ENCODE measurements around the gene CYLD.

The CYLD gene

DNA sequence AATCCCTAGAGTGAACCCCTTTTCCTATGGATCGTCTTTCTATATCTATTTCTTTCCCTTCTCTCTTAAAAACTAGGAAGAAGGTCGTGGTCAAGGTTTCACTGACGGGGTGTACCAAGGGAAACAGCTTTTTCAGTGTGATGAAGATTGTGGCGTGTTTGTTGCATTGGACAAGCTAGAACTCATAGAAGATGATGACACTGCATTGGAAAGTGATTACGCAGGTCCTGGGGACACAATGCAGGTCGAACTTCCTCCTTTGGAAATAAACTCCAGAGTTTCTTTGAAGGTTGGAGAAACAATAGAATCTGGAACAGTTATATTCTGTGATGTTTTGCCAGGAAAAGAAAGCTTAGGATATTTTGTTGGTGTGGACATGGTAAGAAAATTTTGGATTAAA lies 9.6 kb downstream of the CYLD start:
- no peak overlapping the region for H3K27ac ChIP-seq (replicated peaks)
- TF ChIP-seq, protein P1, sequence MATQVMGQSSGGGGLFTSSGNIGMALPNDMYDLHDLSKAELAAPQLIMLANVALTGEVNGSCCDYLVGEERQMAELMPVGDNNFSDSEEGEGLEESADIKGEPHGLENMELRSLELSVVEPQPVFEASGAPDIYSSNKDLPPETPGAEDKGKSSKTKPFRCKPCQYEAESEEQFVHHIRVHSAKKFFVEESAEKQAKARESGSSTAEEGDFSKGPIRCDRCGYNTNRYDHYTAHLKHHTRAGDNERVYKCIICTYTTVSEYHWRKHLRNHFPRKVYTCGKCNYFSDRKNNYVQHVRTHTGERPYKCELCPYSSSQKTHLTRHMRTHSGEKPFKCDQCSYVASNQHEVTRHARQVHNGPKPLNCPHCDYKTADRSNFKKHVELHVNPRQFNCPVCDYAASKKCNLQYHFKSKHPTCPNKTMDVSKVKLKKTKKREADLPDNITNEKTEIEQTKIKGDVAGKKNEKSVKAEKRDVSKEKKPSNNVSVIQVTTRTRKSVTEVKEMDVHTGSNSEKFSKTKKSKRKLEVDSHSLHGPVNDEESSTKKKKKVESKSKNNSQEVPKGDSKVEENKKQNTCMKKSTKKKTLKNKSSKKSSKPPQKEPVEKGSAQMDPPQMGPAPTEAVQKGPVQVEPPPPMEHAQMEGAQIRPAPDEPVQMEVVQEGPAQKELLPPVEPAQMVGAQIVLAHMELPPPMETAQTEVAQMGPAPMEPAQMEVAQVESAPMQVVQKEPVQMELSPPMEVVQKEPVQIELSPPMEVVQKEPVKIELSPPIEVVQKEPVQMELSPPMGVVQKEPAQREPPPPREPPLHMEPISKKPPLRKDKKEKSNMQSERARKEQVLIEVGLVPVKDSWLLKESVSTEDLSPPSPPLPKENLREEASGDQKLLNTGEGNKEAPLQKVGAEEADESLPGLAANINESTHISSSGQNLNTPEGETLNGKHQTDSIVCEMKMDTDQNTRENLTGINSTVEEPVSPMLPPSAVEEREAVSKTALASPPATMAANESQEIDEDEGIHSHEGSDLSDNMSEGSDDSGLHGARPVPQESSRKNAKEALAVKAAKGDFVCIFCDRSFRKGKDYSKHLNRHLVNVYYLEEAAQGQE (IDR thresholded peaks at IDR 0.05; ENCODE audit: insufficient replicate concordance, low read depth): no peak
- TF ChIP-seq POLR2AphosphoS5 (IDR thresholded peaks at IDR 0.05; ENCODE audit: low read depth) (no peak), SPI1 (IDR thresholded peaks at IDR 0.05; ENCODE audit: borderline replicate concordance, low read depth) (no peak), GABPA (IDR thresholded peaks at IDR 0.05; ENCODE audit: low read depth) (no peak)
- TF ChIP-seq, protein P2, sequence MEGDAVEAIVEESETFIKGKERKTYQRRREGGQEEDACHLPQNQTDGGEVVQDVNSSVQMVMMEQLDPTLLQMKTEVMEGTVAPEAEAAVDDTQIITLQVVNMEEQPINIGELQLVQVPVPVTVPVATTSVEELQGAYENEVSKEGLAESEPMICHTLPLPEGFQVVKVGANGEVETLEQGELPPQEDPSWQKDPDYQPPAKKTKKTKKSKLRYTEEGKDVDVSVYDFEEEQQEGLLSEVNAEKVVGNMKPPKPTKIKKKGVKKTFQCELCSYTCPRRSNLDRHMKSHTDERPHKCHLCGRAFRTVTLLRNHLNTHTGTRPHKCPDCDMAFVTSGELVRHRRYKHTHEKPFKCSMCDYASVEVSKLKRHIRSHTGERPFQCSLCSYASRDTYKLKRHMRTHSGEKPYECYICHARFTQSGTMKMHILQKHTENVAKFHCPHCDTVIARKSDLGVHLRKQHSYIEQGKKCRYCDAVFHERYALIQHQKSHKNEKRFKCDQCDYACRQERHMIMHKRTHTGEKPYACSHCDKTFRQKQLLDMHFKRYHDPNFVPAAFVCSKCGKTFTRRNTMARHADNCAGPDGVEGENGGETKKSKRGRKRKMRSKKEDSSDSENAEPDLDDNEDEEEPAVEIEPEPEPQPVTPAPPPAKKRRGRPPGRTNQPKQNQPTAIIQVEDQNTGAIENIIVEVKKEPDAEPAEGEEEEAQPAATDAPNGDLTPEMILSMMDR (IDR thresholded peaks at IDR 0.05; ENCODE audit: insufficient read depth, low read length): no peak
- DNase-seq (ENCODE audit: low read depth in 1 of 2, low spot score in 1 of 2): peak in 1 of 2 experiments; percentile 36
- no peak overlapping the region for H3K4me3 ChIP-seq (replicated peaks; ENCODE audit: insufficient read depth, low read length)
- H3K27me3 ChIP-seq (ENCODE audit: insufficient read depth, poor library complexity, severe bottlenecking): no peaks in the 10 kb centered on the region

DNA sequence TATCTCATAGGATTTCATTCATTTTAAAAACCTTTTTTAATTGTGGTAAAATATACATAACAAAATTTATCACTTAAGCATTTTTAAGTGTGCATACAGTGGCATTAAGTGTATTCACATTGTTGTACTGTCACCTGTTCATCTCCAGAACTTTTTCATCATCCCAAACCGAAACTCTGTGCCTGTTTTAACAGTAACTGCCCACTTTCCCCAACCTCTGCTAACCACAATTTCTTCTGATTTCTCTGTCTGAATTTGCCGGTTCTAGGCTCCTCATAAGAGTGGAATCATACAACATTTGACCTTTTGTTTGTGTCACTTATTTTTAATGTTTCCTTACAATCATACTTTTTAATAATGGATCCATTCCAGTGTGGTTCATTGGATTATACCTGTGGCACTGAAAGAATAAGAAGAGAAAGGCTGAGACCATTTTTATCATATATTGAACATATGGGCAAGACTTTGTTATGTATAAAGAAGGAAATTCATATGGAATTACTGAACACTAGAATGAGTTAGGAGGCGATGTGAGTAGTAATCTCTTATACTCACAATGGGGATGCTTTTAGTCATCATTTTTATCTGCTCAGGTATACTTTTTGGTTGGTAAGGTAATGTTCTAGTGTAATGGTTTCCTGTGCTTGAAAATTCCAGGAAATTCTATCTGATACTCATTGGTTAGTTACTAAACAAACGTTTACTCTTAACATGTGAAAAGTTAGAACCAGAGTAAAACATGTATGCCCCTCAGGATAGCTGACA lies 10.8 kb downstream of the CYLD start:
- no peaks in the 10 kb centered on the region for H3K27me3 ChIP-seq (ENCODE audit: insufficient read depth, poor library complexity, severe bottlenecking)
- no peak for TF ChIP-seq GABPA (IDR thresholded peaks at IDR 0.05; ENCODE audit: low read depth)
- H3K4me3 ChIP-seq (replicated peaks; ENCODE audit: insufficient read depth, low read length): no peak overlapping the region
- no peak for DNase-seq (ENCODE audit: low read depth in 1 of 2, low spot score in 1 of 2)
- H3K27ac ChIP-seq (replicated peaks): no peak overlapping the region

DNA sequence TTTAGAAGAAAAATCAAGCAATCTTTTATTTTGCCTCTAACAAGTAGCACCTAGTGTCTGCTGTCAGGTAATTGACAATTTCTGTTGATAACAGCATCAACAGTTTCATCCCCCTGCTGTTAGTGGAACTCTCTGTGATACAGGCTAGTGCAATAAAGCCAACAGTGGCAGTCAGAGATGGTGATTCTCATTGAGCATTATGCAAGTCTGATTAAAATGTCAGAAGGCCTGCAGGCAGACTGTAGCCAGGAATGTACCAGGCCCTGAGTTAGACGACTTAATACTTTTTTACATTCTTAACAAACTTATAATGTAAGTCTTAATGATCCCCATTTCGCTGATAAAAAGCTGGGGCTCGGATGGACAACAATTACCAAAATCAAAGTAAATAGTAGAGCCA lies 14.6 kb downstream of the CYLD start:
- no peaks in the 10 kb centered on the region for H3K27me3 ChIP-seq (ENCODE audit: insufficient read depth, poor library complexity, severe bottlenecking)
- H3K4me3 ChIP-seq (replicated peaks; ENCODE audit: insufficient read depth, low read length): no peak overlapping the region
- H3K27ac ChIP-seq (replicated peaks): no peak overlapping the region
- no peak for DNase-seq (ENCODE audit: low read depth in 1 of 2, low spot score in 1 of 2)
- TF ChIP-seq GABPA (IDR thresholded peaks at IDR 0.05; ENCODE audit: low read depth): no peak

DNA sequence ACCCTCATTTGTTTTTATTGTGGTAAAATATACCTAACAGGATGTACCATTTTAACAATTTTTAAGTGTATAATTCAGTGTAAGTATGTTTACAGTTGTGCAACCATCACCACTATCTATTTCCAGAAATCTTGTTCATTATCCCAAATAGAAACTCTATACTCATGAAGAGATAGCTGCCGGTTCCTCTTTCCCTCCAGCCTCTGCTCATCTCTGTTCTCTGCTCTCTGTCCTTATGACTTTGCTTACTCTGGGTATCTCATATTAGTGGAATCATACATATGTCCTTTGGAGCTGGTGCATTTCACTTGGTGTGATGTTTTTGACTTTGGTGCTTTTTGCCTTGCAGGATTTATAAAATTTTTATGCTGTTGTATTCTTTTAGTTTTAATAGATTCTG lies 19.4 kb downstream of the CYLD start:
- DNase-seq (ENCODE audit: low read depth in 1 of 2, low spot score in 1 of 2): no peak
- no peaks in the 10 kb centered on the region for H3K27me3 ChIP-seq (ENCODE audit: insufficient read depth, poor library complexity, severe bottlenecking)
- H3K4me3 ChIP-seq (replicated peaks; ENCODE audit: insufficient read depth, low read length): no peak overlapping the region
- no peak overlapping the region for H3K27ac ChIP-seq (replicated peaks)
- TF ChIP-seq GABPA (IDR thresholded peaks at IDR 0.05; ENCODE audit: low read depth): no peak
- TF ChIP-seq SPI1 (IDR thresholded peaks at IDR 0.05; ENCODE audit: borderline replicate concordance, low read depth): peak; percentile 36; the same call in 1 of the 2 replicates
- TF ChIP-seq, protein P2 (IDR thresholded peaks at IDR 0.05; ENCODE audit: insufficient read depth, low read length): no peak
- TF ChIP-seq POLR2AphosphoS5 (IDR thresholded peaks at IDR 0.05; ENCODE audit: low read depth): no peak
- TF ChIP-seq, protein P1 (IDR thresholded peaks at IDR 0.05; ENCODE audit: insufficient replicate concordance, low read depth): no peak

DNA sequence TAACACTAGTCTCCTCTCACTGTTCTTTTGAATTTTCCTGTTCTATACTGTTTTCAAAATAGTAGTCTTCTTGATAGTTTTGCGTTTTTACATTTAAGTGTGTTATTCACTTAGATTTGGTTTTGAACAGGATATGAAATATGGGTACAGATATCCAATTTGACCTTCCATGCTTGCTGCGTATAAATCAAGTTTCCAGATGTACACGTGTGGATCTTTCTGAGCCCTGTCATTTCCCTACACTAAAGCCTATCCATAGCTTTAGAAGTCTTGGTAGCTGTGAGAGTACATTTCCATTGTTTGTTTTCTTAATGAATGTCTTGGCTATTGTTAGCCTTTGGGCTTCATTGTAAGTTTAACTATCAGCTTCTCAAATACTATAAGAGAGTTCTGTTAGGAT lies 20.4 kb downstream of the CYLD start:
- no peaks in the 10 kb centered on the region for H3K27me3 ChIP-seq (ENCODE audit: insufficient read depth, poor library complexity, severe bottlenecking)
- H3K27ac ChIP-seq (replicated peaks): no peak overlapping the region
- no peak for DNase-seq (ENCODE audit: low read depth in 1 of 2, low spot score in 1 of 2)
- TF ChIP-seq POLR2AphosphoS5 (IDR thresholded peaks at IDR 0.05; ENCODE audit: low read depth): no peak
- TF ChIP-seq, protein P2 (IDR thresholded peaks at IDR 0.05; ENCODE audit: insufficient read depth, low read length): no peak
- TF ChIP-seq, protein P1 (IDR thresholded peaks at IDR 0.05; ENCODE audit: insufficient replicate concordance, low read depth): no peak
- no peak for TF ChIP-seq SPI1 (IDR thresholded peaks at IDR 0.05; ENCODE audit: borderline replicate concordance, low read depth)
- H3K4me3 ChIP-seq (replicated peaks; ENCODE audit: insufficient read depth, low read length): no peak overlapping the region
